ENCODE measurements around the gene HLA-DQB2. TPM values are rescaled to one million over a fixed set of nuclear protein-coding genes. Genes with fewer than 3 reads are reported as not detected.

The HLA-DQB2 gene
- total RNA-seq, 1 experiment from 2014 or later = 0.42 TPM

- TF ChIP-seq AR (CRISPR knock-in tag; IDR thresholded peaks at IDR 0.05) (no peak), E2F5 (CRISPR knock-in tag; IDR thresholded peaks at IDR 0.05) (no peak), PREB (CRISPR knock-in tag; IDR thresholded peaks at IDR 0.05; ENCODE audit: borderline replicate concordance) (no peak), CBFB (CRISPR knock-in tag; IDR thresholded peaks at IDR 0.05; ENCODE audit: low read depth) (no peak), NFATC4 (CRISPR knock-in tag; IDR thresholded peaks at IDR 0.05) (no peak)
Observed at GRCh38 chr6:32709625-32710024, 53.7 kb downstream of the HLA-DQB2 start (continued).

Small RNA genes within 50 kb of the gene (microRNA-seq; reads per million reads assigned to microRNA genes)
- not detected for gene MIR3135B (ENCODE audit: borderline number of aligned reads)

Other genes with a start within 250 kb of the HLA-DQB2 start
- 0.30 TPM in 1 of 3 replicates, not detected in the others for gene HLA-DRB5, start 233.2 kb downstream of the HLA-DQB2 start, total RNA-seq (2021)
- gene HLA-DRB1, start 173.7 kb downstream of the HLA-DQB2 start, total RNA-seq (2021) = 1.4 to 2.3 TPM (median 2.1 TPM) in 3 replicates
- gene HLA-DQA1, start 126.1 kb downstream of the HLA-DQB2 start, total RNA-seq (2021) = 0.22 to 0.92 TPM (median 0.62 TPM) in 3 replicates
- 0.83 to 3.8 TPM (median 2.6 TPM) in 3 replicates for gene HLA-DQB1, start 96.9 kb downstream of the HLA-DQB2 start, total RNA-seq (2021)
- not detected in 3 replicates for gene HLA-DQA2, start 22.1 kb downstream of the HLA-DQB2 start, total RNA-seq (2021)
- 0.15 to 0.55 TPM (median 0.46 TPM) in 3 replicates for gene HLA-DOB, start 53.5 kb upstream of the HLA-DQB2 start, total RNA-seq (2021)
- gene TAP2, start 75.2 kb upstream of the HLA-DQB2 start, total RNA-seq (2021) = 14.7 to 23.0 TPM (median 16.5 TPM) in 3 replicates
- gene PSMB8, start 80.5 kb upstream of the HLA-DQB2 start, total RNA-seq (2021) = 13.8 to 22.0 TPM (median 19.4 TPM) in 3 replicates
- gene TAP1, start 90.2 kb upstream of the HLA-DQB2 start, total RNA-seq (2021) = 13.6 to 15.9 TPM (median 15.7 TPM) in 3 replicates
- 1.8 to 4.3 TPM (median 4.0 TPM) in 3 replicates for gene PSMB9, start 90.7 kb upstream of the HLA-DQB2 start, total RNA-seq (2021)
- 1.1 to 2.7 TPM (median 2.3 TPM) in 3 replicates for gene HLA-DMB, start 177.5 kb upstream of the HLA-DQB2 start, total RNA-seq (2021)
- 6.0 to 9.3 TPM (median 6.6 TPM) in 3 replicates for gene HLA-DMA, start 189.6 kb upstream of the HLA-DQB2 start, total RNA-seq (2021)
- gene BRD2, start 205.1 kb upstream of the HLA-DQB2 start, total RNA-seq (2021) = 206 to 222 TPM (median 214 TPM) in 3 replicates
- gene HLA-DOA, start 246.1 kb upstream of the HLA-DQB2 start, total RNA-seq (2021) = 13.6 to 24.6 TPM (median 24.4 TPM) in 3 replicates